Myocyte (in vitro differentiated cells): ENCODE measurements around the gene CACNA1A. TPM values are rescaled to one million over a fixed set of nuclear protein-coding genes. Genes with fewer than 3 reads are reported as not detected.
"Not testable (repeated sequence)": the region's sequence is repeated elsewhere in the genome, so short reads cannot be mapped to it uniquely, and the experiment has no call there.

Source experiments
- DNase-seq: peaks from one replicate; pipeline ENCODE4 v3.0.0-alpha.2; 2012; ENCODE audit warnings: low read depth
- total RNA-seq: library from RNA; depleted of rRNA; stranded (reverse); fragments of >200 nt; gene quantifications from 2 replicates; pipeline ENCODE4 v1.2.3, GENCODE V29; 2014

CACNA1A gene
- total RNA-seq, 1 donor from 2014 or later, result 0.19 TPM

DNA sequence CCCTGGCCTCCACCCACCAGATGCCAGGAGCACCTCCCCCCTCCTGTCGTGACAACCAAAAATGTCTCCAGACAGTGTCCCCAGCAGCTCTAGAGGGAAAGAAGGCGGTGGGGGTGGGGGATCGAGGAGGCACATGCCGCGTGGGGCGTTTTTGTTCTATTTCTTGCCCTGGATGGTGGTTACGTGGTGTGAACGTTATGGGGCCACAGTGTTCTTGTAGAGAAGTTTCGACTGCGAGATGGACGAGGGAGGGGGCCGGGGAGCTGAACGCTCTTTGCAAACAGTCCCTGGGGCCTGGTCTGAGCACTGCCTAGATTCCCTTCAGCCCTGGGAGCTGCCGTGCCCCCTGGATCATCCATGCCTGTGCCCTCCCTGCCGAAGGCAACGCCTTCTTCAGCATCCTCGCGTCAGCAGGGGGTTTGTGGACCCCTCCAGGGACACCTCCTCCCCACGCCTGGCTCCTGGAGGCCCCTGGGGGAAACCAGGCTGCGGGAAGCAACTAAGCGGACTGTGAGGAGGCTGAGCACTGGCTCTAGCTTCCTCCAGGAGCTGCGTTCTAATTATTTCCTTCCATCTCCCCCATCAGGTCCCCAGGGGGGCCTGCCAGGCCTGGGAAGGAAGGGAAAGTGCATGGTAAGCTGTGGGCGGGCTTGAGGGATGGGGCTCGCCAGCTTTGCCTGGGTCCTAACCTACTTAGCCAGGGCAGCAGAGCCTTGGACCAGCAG is 224.6 kb downstream of the CACNA1A start:
- DNase-seq, result no peak

GRCh38 chr19:13277104-13277809 is 229.0 kb downstream of the CACNA1A start:
- DNase-seq, result peak; percentile 81

DNA sequence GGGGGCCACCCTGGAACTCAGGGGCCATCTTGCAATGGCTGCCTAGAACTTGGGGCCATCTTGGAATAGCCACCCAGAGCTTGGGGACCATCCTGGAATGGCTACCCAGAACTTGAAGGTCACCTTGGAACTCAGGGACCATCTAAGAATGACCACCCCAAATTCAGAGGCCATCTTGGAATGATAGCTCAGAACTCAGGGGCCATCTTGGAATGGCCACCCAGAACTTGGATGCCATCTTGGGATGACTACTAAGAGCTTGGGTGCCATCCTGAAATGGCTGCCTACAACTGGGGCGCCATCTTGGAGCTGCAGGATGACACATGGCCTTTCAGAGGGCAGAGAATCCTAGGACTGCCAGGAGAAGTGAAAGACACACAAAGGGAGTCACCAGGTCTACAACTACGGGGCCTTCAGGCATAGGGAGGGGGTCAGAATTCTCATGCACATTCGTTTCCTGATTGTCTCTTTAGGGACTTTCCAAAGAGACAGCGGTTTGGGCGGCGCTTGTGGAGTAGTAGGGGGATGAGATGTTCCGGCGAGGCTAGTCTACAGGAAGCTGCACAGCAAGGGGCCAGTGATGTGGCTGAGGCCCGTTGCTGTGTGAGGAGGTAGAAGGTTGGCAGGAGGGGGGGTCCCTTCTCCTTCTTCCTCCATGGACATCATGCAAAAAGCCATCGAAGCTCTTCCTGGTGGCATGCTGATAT is 231.1 kb downstream of the CACNA1A start:
- no peak for DNase-seq

- no peak for DNase-seq
Observed at GRCh38 chr19:13270514-13271105, 235.7 kb downstream of the CACNA1A start.

- DNase-seq, result no peak
Observed at GRCh38 chr19:13269348-13269747, 236.9 kb downstream of the CACNA1A start.

DNA sequence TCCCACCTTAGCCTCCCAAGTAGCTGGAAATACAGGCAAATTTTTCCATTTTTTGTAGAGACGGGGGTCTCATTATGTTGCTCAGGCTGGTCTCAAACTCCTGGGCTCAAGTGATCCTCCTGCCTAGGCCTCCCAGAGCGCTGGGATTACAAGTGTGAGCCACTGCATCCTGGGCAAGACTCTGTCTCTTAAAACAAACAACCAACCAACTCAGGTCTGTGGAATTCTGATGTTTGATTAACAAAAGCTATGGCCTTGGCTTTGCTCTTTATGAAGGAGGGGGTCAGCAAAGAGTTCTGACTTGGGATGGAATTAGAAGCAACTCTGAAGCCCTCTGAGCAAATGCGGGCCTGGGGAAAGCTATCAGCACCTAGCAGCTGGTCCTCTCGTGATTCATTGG is 238.4 kb downstream of the CACNA1A start:
- DNase-seq, result no peak

- DNase-seq, result no peak
Observed at GRCh38 chr19:13267131-13267530, 239.1 kb downstream of the CACNA1A start.

GRCh38 chr19:13262450-13262849 is 243.8 kb downstream of the CACNA1A start:
- peak; percentile 58 for DNase-seq

DNA sequence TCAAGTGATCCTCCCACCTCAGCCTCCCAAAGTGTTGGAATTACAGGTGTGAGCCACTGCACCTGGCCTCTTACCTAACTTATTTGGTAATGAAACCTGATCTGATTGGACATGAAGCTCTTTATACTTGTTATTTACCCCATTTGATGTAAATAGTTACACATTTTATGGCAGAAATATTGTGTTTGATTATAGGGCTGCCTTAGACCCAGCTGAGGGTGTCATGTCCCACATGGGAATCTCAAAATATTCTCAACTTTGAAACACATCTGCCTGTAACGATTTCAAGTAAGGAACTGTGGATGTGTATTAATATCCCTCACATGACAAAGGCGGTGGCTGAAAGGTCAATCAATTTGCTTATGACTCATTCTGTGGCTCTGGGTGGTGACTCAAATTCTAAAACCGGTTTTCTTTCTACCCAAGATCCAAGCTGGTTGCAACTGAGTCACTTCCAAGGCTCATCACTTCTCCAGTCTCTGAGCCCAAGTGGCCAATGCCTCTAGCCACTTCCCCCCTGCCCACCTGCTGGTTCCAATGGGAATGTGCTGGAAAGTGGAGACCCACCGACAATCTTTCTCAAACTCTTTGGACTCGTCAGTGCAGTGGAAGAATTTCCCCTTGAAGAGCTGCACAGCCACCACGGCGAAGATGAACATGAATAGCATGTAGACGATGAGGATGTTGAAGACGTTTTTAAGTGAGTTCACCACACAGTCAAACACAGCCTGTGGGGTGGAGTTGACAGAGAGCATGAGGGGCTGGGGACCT is 245.2 kb downstream of the CACNA1A start:
- peak; percentile 90 for DNase-seq

- no peak for DNase-seq
Observed at GRCh38 chr19:13256918-13257317, 249.4 kb downstream of the CACNA1A start.

DNA sequence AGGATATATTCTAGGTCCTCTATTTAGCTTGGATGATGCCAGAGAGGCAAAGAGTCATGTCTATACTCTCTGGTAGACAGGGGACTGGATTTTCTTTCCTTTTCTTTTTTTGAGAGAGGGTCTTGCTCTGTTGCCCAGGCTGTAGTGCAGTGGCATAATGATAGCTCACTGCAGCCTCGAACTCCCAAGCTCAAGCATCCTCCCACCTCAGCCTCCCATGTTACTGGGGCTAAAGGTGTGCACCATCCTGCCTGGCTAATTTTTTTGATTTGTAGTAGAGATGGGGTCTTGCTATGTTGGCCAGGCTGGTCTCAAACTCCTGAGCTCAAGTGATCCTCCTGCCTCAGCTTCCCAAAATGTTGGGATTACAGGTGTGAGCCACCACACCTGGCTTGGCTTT is 249.9 kb downstream of the CACNA1A start:
- DNase-seq, result not testable (repeated sequence)

DNA sequence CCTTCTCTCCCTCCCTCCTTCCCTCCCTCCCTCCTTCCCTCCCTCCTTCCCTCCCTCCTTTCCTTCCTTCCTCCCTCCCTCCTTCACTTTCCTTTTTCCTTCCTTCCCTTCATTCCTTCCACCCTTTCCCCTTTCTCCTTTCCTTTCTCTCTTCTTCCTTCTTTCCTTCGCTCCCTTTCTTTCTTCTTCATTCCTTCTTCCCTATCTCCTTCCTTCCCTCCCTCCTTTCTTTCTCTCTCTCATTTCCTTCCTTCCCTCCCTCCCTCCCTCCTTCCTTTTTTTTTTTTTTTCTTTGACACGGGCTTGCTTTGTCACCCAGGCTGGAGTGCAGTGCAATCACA is 250.6 kb downstream of the CACNA1A start:
- DNase-seq, result no peak

DNA sequence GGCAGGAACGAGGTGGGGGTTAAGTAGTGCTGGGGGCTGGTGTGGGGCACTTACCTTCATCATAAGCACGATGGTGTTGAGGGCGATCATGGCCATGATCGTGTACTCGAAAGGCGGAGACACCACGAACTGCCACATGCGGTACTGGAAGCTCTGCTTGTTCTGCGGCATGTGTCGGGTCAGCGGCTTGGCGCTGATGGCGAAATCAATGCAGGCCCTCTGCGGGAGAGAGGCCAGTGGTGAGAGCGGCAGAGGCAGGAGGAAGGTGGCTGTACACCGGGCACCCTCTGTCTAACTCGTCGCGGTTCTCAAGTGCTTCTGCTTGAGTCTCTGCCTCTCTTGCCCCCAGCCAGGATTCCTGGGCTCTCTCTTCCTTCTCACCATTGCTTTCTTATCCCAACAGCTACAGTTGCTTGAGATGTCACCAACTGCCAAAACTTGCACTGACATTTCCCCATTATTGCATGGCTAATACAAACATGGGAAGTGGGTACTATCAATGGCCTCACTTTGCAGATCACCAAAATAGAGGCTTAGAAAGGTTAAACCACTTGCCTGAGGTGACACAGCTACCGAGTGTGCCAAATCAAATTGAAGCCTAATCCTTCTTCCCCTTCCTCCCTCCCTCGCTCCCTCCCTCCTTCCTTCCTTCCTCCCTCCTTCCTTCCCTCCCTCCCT is 251.1 kb downstream of the CACNA1A start:
- DNase-seq, result no peak

DNA sequence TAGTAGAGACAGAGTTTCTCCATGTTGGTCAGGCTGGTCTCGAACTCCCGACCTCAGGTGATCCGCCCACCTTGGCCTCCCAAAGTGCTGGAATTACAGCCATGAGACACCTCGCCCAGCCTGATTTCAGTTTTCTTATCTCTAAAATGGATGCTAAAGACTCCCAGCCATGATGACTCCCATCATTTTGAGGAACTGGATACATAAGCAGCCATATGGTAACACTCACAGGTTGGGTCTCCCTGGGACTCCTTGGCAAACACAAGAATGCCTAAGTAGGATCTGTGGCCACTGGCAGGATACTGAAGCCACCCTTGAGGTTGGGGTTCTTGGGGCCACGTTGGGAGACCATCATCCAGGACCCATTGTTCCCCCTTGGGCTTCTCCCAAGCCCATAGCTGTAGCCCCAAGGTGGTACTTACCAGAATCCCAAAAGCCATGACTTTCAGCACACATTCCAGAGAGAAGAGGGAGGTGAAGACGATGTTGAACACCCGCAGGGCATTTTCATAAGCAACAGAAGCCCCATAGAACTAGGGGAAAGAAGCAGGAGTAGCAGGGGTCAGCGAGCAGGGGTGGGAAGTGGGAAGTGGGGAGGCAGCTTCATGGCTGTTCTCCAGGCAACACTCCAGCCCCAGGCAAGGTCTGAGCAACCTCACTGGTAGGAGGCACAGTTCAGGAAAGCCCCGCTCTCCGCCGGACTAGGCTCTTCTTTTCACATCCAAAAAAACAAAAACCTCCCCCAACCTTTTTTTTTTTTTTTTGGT is 253.5 kb downstream of the CACNA1A start:
- no peak for DNase-seq

- DNase-seq, result no peak
Observed at GRCh38 chr19:13244920-13245319, 261.4 kb downstream of the CACNA1A start.

DNA sequence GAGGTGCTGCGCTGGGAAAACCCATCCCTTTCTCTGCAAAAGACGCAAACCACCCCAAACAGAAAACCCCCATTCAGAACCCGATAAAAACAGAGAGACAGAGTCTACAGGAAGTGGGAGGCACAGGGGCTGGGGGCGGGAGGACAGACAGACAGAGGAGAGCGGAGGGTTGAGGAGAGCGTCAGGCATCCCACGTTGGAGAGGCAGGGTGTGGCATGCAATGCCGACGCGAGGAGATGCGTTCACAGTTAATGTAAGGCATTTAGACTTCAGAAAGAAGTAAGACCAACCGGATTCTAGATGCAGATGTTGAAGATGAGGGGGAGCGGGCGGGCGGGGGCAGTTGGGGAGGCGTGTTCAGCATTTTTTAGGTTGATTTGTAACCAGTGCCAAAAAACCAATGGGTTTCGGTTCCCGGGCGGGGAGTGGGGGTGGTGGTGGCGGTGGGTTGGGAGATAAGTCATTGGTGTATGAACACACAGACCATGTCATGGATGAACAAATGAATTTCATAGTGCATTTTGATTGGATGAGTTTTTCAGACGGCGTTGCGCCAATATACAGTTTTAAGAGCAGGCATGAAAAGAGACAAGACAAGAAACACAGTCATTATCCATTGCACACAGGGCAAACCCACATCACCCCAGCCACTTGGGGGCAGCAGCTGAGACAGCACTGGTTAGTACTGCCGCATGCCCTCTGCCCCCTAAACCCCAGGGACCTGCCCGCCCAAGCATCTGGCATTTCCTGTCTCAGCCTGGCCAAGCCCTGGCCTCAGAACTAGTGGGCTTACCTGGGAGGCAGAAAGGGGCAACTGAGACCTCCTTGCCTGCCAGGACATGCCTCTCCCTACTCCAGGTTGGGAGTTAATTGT is 264.8 kb downstream of the CACNA1A start:
- DNase-seq, result peak; percentile 25

GRCh38 chr19:13240312-13241022 is 265.8 kb downstream of the CACNA1A start:
- DNase-seq, result no peak

- no peak for DNase-seq
Observed at GRCh38 chr19:13238891-13239534, 267.3 kb downstream of the CACNA1A start.
